Fibroblast of gingiva (primary cell): ENCODE measurements around the gene METTL16.
"Not testable (repeated sequence)": the region's sequence is repeated elsewhere in the genome, so short reads cannot be mapped to it uniquely, and the experiment has no call there.

Source experiments
- DNase-seq: peaks from one replicate; pipeline ENCODE4 v3.0.0-alpha.2; 2011; ENCODE audit warnings: low read depth

Gene METTL16

GRCh38 chr17:2502871-2503580 is 8.7 kb downstream of the METTL16 start:
- DNase-seq: peak; percentile 27

DNA sequence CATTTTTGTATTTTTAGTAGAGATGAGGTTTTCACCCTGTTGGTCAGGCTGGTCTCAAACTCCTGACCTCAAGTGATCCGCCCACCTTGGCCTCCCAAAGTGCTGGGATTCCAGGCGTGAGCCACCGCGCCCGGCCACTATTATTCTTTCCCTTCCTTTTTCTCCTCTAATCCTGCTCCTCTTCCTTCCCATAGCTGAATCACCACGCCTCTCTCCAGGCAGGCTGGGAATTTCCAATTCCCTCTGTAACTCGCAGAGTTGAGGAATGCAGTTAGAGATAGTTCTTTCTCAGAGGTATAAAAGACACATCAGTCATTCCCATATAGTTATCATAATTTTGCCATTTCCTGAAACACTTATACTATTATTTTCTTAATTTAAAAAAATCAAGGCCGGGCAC is 11.2 kb downstream of the METTL16 start:
- DNase-seq: no peak

DNA sequence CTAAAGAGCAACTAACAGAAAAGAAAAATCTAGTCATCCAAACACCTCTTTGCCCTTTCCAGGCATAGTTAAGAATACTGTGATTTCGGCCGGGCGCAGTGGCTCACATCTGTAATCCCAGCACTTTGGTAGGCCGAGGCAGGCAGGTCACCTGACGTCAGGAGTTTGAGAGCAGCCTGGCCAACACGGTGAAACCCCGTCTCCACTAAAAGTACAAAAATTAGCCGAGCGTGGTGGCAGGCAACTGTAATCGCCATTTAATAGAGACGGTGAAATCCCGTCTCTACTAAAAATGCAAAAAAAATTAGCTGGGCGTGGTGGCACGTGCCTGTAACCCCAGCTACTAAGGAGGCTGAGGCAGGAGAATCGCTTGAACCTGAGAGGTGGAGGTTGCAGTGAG is 22.4 kb downstream of the METTL16 start:
- not testable (repeated sequence) for DNase-seq

DNA sequence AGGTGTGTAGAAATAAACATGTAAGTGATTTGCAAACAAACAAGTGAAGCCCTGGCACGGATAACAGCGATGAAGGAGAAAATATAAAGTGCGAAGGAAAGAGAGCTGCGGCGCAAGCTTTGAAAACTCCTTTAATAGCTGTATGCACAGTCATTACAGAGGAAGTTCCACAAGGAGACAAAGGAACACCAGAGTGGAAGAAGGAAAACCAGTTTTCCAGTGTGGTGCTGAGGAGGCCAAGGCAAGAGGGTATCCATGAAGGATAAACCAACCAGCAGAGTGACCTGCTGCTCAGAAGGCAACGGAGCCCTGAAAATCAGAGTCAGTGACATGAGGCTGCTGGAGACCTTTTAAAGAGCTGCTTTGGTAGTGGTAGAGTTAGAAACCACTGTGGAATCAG is 24.4 kb downstream of the METTL16 start:
- DNase-seq: no peak

DNA sequence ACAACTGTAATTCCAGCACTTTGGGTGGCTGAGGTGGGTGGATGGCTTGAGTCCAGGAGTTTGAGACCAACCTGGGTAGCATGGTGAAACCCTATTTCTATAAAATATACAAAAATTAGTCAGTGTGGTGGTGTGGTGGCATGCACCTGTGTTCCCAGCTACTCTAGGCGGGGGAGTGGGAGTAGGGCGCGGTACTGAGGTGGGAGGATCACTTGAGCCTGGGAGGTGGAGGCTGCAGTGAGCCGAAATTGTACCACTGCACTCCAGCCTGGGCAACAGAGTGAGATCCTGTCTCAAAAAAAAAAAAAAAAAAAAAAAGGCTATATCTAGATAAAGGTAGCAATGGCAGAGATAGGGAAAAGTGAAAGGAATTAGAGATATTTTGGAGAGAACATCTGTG is 25.0 kb downstream of the METTL16 start:
- not testable (repeated sequence) for DNase-seq

DNA sequence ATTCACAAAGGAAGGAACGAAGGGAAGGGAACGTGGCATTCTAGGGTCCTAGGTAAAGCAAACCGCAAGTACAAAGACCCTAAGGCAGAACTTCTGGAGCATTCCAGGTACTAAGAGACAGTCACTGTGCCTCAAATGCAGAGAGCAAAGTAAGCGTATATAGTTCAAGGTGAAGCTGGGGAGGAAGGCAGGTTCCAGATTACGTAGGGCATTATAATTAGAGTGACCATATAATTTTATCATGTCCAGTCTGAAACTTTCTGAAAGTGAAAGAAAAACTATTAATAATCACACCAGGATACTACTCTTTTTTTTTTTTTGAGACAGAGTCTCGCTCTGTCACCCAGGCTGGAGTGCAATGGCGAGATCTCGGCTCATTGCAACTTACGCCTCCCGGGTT is 25.7 kb downstream of the METTL16 start:
- DNase-seq: no peak

DNA sequence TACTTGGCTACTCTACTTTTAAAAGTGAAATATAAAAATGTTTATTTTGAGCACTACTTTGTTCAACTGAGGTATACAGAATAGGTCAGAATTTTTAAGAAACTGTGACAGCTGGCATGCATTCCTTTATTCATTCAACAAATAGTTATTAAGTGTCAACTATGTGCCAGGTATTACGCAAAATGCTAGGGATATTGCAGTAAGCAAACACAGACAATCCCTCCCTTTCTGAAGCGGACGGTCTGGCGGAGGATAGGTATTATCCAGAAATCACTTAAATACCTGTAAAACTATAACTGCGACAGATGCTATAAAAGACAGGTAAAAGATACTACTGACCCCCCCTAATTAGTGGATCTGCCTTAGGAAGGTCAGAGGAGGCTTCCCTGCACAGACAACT is 26.1 kb downstream of the METTL16 start:
- DNase-seq: peak; percentile 51

- DNase-seq: no peak
Measured at GRCh38 chr17:2484876-2485275, 26.8 kb downstream of the METTL16 start.

GRCh38 chr17:2483084-2483483 is 28.6 kb downstream of the METTL16 start:
- DNase-seq: no peak

GRCh38 chr17:2482218-2482617 is 29.5 kb downstream of the METTL16 start:
- DNase-seq: no peak

DNA sequence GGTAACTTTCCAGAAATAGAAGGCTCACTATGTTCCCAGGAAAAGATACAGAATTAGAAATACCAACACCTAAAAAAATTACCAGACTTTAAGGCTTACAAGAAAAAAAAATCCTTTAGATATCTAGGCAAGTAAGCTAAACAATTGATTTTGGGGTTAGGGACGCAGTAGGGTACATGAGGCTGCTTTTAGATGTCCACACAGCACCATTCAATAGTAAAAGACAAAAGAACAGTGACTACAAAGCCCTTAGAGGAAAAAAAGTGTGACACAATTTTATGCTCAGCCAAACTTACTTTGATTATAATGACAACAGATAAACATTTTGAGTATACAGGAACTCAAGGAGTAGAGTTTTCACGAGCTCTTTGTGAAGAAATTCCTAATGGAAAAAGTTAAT is 29.9 kb downstream of the METTL16 start:
- no peak for DNase-seq

GRCh38 chr17:2478458-2478857 is 33.2 kb downstream of the METTL16 start:
- DNase-seq: no peak

DNA sequence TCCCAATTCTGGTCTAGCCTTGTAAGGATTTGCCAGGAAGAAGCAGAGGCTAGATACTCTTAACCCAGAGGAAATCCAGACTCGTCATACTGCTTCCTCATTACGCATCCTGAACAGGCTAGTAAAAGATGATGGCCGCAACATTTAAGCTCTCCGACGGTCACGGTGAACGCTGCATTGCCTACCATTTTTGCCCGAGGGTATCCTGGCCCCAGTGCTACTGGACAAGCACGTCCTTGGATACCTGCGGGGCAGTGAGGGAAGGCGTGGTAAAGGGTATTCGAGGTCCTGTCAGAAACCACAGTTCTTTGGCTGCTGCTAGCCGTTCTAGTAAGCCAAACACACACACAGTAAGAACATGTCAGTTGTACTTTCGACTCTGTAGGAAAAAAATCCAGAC is 36.6 kb downstream of the METTL16 start:
- no peak for DNase-seq

DNA sequence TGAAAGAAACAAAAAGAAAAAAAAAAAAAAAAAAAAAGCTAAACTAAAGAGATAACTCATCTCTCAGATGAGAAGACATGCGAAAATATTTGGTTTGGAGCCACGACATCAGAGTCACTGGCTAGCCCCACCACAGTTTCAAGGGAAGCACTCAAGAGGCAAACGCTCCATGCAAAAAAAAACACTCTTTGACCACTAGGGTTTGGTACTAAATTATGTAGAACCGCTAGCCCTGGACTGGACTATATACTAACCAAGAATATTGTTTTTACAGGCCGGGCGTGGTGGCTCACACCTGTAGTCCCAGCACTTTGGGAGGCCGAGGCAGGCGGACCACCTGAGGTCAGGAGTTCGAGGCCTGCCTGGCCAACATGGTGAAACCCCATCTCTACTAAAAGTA is 37.3 kb downstream of the METTL16 start:
- no peak for DNase-seq

- DNase-seq: peak; percentile 27
Measured at GRCh38 chr17:2468270-2468669, 43.4 kb downstream of the METTL16 start.

- no peak for DNase-seq
Measured at GRCh38 chr17:2466931-2467330, 44.8 kb downstream of the METTL16 start.

- no peak for DNase-seq
Measured at GRCh38 chr17:2462481-2462880, 49.2 kb downstream of the METTL16 start.

DNA sequence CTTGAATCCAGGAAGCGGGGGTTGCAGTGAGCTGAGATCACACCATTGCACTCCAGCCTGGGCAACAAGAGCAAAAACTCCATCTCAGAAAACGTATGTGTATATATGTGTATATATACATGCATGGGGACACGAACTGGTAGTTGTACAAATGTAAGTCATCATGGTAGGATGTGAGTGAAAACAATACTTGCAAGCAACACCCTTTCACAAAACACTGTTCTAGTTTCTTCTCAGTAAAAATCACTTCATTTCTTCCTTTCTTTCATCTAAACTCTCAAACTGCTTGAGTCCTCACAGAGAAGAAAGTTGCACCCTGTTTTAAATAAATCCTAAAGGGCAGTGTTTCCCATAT is 51.8 kb downstream of the METTL16 start:
- no peak for DNase-seq

GRCh38 chr17:2457913-2458312 is 53.8 kb downstream of the METTL16 start:
- DNase-seq: no peak

DNA sequence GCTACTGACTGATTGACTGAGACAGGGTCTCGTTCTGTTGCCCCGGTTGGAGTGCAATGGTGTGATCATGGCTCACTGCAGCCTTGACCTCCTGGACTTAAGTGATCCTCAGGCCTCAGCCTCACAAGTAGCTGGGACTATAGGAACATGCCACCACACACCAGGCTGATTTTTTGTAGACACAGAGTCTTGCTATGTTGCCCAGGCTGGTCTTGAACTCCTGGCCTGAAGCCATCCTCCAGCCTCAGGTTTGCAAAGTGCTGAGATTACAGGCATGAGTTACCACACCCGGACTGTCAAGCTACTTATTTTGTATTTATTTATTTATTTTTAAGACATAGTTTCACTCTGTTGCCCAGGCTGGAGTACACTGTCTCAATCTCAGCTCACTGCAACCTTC is 55.2 kb downstream of the METTL16 start:
- no peak for DNase-seq

DNA sequence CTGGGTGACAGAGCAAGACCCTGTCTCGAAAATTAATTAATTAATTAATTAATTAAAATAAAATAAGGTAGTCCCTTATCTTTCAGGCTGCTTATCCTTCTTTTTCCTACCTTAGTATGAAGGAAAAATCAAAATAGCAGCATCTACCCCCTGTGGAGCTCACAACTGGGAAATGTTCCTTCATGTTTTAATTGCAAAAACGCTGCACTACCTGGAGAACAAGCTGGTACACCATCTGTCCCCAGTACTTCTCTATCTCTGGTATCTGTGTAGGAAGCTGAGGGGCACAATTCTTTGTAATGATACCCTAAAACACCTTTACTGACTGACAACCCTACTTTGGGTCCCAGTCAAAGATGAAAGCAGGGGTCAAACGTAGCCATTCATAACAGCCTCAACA is 55.7 kb downstream of the METTL16 start:
- DNase-seq: no peak

GRCh38 chr17:2453866-2454265 is 57.8 kb downstream of the METTL16 start:
- DNase-seq: no peak

GRCh38 chr17:2453325-2453724 is 58.4 kb downstream of the METTL16 start:
- no peak for DNase-seq

DNA sequence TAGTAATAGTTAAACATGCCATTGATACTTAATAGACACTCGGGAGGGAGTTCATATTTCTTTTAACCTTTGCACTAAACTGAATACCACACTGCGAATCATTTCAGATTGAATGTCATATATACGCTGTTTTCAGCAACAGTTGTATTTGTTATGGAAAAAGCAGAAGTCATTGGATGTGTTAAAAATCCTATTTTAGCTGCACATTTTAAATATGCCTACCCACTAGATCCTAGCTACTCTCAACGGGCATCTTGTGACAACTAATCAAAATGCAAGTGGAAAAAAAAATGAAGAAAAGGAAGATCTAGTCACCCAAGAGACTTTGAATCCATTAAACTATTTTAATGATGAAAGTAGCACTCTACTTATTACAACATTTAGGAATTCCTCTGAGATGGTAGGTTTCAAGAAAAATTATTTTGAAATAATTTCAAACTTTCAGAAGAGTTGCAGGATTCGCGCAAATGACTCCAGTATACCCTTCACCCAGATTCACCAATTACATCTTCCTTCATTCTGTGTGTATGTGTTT is 59.4 kb downstream of the METTL16 start:
- DNase-seq: peak; percentile 33
